ENCODE results near the gene RTP3.

RTP3 gene

DNA sequence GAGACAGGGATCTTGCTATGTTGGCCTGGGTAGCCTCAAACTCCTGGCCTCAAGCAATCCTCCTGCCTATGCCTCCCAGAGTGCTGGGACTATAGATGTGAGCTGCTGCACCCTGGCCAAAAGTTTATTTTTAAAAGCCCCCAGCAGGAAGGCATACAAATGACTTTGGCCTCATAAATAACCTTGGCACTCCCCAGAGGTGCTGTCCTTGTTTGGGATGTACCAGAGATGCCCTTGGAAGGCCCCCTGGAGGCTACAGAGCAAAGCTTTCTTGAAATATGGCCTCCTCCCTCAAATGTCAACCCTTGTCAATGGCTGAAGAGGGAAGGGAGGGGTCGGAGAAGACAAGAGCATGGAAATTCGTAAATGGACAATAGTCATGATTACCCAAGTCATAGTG lies 14.0 kb upstream of the RTP3 start:
- H4K20me1 ChIP-seq (ENCODE audit: low read depth, low read length) = no peaks in the 10 kb centered on the region
- H3K27me3 ChIP-seq (ENCODE audit: low read length) = no peaks in the 10 kb centered on the region
- H3K9me2 ChIP-seq (replicated peaks; ENCODE audit: insufficient read depth, low read length) = no peaks in the 10 kb centered on the region
- no peak overlapping the region for H3K4me2 ChIP-seq (ENCODE audit: low read depth, low read length, poor library complexity, severe bottlenecking)
- no peak overlapping the region for H3K27ac ChIP-seq (ENCODE audit: low read depth, low read length)
- H3F3A ChIP-seq (ENCODE audit: insufficient read depth) = no peaks in the 10 kb centered on the region
- H3K36me3 ChIP-seq (ENCODE audit: low read length) = no peaks in the 10 kb centered on the region
- H2AFZ ChIP-seq (ENCODE audit: low read depth, low read length, severe bottlenecking) = no peak overlapping the region
- no peak for TF ChIP-seq EZH2phosphoT487 (conservative IDR thresholded peaks at IDR 0.05; ENCODE audit: low read length)
- TF ChIP-seq, protein P1, sequence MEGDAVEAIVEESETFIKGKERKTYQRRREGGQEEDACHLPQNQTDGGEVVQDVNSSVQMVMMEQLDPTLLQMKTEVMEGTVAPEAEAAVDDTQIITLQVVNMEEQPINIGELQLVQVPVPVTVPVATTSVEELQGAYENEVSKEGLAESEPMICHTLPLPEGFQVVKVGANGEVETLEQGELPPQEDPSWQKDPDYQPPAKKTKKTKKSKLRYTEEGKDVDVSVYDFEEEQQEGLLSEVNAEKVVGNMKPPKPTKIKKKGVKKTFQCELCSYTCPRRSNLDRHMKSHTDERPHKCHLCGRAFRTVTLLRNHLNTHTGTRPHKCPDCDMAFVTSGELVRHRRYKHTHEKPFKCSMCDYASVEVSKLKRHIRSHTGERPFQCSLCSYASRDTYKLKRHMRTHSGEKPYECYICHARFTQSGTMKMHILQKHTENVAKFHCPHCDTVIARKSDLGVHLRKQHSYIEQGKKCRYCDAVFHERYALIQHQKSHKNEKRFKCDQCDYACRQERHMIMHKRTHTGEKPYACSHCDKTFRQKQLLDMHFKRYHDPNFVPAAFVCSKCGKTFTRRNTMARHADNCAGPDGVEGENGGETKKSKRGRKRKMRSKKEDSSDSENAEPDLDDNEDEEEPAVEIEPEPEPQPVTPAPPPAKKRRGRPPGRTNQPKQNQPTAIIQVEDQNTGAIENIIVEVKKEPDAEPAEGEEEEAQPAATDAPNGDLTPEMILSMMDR (IDR thresholded peaks at IDR 0.05; ENCODE audit: insufficient read depth, low read length, poor library complexity, severe bottlenecking) = no peak
- no peaks in the 10 kb centered on the region for H3K9me3 ChIP-seq (ENCODE audit: insufficient read depth, low read length)
- H3K4me3 ChIP-seq (ENCODE audit: insufficient read depth, low read length, poor library complexity, severe bottlenecking) = no peak overlapping the region
- no peak overlapping the region for H3K9ac ChIP-seq (ENCODE audit: low read length)
- no peaks in the 10 kb centered on the region for H3K79me2 ChIP-seq (ENCODE audit: insufficient read depth, low read length)

GRCh38 chr3:46484388-46484787 lies 13.4 kb upstream of the RTP3 start:
- no peaks in the 10 kb centered on the region for H3K27me3 ChIP-seq (ENCODE audit: low read length)
- no peaks in the 10 kb centered on the region for H3F3A ChIP-seq (ENCODE audit: insufficient read depth)
- no peak for TF ChIP-seq EZH2phosphoT487 (conservative IDR thresholded peaks at IDR 0.05; ENCODE audit: low read length)
- TF ChIP-seq, protein P1 (IDR thresholded peaks at IDR 0.05; ENCODE audit: insufficient read depth, low read length, poor library complexity, severe bottlenecking) = no peak
- H4K20me1 ChIP-seq (ENCODE audit: low read depth, low read length) = no peaks in the 10 kb centered on the region
- H3K27ac ChIP-seq (ENCODE audit: low read depth, low read length) = no peak overlapping the region
- H3K9me3 ChIP-seq (ENCODE audit: insufficient read depth, low read length) = no peaks in the 10 kb centered on the region
- H3K36me3 ChIP-seq (ENCODE audit: low read length) = no peaks in the 10 kb centered on the region
- no peaks in the 10 kb centered on the region for H3K79me2 ChIP-seq (ENCODE audit: insufficient read depth, low read length)
- H3K4me2 ChIP-seq (ENCODE audit: low read depth, low read length, poor library complexity, severe bottlenecking) = no peak overlapping the region
- no peaks in the 10 kb centered on the region for H3K9me2 ChIP-seq (replicated peaks; ENCODE audit: insufficient read depth, low read length)
- H3K4me3 ChIP-seq (ENCODE audit: insufficient read depth, low read length, poor library complexity, severe bottlenecking) = no peak overlapping the region
- no peak overlapping the region for H3K9ac ChIP-seq (ENCODE audit: low read length)
- H2AFZ ChIP-seq (ENCODE audit: low read depth, low read length, severe bottlenecking) = no peak overlapping the region

DNA sequence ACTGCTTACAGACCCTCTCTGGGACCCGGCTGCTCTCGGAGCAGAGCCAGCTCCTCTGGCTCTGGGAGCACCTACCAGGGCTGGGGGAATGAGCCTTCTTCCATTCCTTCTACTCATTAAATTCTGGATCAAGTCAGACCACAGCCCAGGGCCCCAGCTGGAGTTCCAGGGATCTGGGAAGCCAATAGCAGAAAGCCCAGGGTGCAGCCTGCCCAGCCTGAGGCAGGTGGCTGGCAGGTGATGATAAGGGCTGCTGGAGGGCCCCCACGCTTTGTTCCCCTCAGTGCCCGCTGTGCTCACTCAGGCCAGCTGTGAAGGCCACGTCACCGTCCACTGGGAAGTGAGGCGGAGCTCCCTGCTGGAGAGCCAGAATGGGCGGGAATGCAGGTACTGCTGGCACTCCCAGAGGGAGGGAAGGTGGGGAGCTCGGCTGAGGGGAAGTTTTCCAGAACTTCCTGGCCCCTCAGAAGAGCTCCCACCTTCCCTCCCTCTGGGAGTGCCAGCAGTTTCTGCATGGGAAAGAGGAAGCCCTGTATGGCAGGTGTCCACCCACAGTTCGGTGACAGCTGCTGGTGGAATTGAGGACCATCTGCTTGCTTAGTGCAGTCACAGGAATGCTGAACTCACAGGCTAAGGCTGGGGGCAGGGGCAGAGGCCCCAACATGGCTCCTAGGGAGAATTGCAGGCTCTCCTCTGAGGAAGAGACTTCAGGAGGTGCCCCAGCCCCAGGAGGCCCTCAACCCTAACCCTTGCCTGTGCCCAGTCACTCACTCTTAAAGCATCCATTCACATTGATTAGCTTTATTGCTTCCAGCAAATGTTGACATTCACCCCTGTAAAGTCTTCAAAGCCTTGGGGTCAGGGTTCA lies 12.6 kb upstream of the RTP3 start:
- H3K4me3 ChIP-seq (ENCODE audit: insufficient read depth, low read length, poor library complexity, severe bottlenecking) = no peak overlapping the region
- H3K27me3 ChIP-seq (ENCODE audit: low read length) = no peaks in the 10 kb centered on the region
- TF ChIP-seq, protein P1 (IDR thresholded peaks at IDR 0.05; ENCODE audit: insufficient read depth, low read length, poor library complexity, severe bottlenecking) = no peak
- TF ChIP-seq EZH2phosphoT487 (conservative IDR thresholded peaks at IDR 0.05; ENCODE audit: low read length) = no peak
- no peaks in the 10 kb centered on the region for H3K9me3 ChIP-seq (ENCODE audit: insufficient read depth, low read length)
- no peaks in the 10 kb centered on the region for H3K79me2 ChIP-seq (ENCODE audit: insufficient read depth, low read length)
- H3F3A ChIP-seq (ENCODE audit: insufficient read depth) = no peaks in the 10 kb centered on the region
- H3K27ac ChIP-seq (ENCODE audit: low read depth, low read length) = no peak overlapping the region
- no peaks in the 10 kb centered on the region for H3K9me2 ChIP-seq (replicated peaks; ENCODE audit: insufficient read depth, low read length)
- no peak overlapping the region for H2AFZ ChIP-seq (ENCODE audit: low read depth, low read length, severe bottlenecking)
- H3K9ac ChIP-seq (ENCODE audit: low read length) = no peak overlapping the region
- no peaks in the 10 kb centered on the region for H3K36me3 ChIP-seq (ENCODE audit: low read length)
- no peak overlapping the region for H3K4me2 ChIP-seq (ENCODE audit: low read depth, low read length, poor library complexity, severe bottlenecking)
- H4K20me1 ChIP-seq (ENCODE audit: low read depth, low read length) = no peaks in the 10 kb centered on the region

Measured in SU-DHL-6 (cell line).